GM19023 (cell line): ENCODE measurements around the gene COLEC12.

Experiments used
- ATAC-seq: cut with Tn5 transposase; IDR thresholded peaks from one replicate; pipeline ENCODE4 v1.9.1; 2021; ENCODE audit warnings: mild to moderate bottlenecking, moderate library complexity; ENCODE audit not compliant: unreplicated experiment

The COLEC12 gene

GRCh38 chr18:448116-448790 lies 52.2 kb downstream of the COLEC12 start:
- no peak for ATAC-seq

- ATAC-seq, result no peak
These were observed 53.5 kb downstream of the COLEC12 start for GRCh38 chr18:446941-447560.

- no peak for ATAC-seq
These were observed 55.4 kb downstream of the COLEC12 start for GRCh38 chr18:445055-445454.

- no peak for ATAC-seq
These were observed 61.9 kb downstream of the COLEC12 start for GRCh38 chr18:438571-438970.

GRCh38 chr18:435940-436339 lies 64.6 kb downstream of the COLEC12 start:
- no peak for ATAC-seq

- ATAC-seq, result no peak
These were observed 66.1 kb downstream of the COLEC12 start for GRCh38 chr18:434410-434809.

- no peak for ATAC-seq
These were observed 66.5 kb downstream of the COLEC12 start for GRCh38 chr18:433960-434359.

- ATAC-seq, result no peak
These were observed 67.2 kb downstream of the COLEC12 start for GRCh38 chr18:433298-433697.

- no peak for ATAC-seq
These were observed 67.7 kb downstream of the COLEC12 start for GRCh38 chr18:432791-433190.

- no peak for ATAC-seq
These were observed 71.5 kb downstream of the COLEC12 start for GRCh38 chr18:429030-429429.

GRCh38 chr18:427005-427404 lies 73.5 kb downstream of the COLEC12 start:
- ATAC-seq, result no peak

- ATAC-seq, result no peak
These were observed 75.3 kb downstream of the COLEC12 start for GRCh38 chr18:425106-425745.

- ATAC-seq, result no peak
These were observed 75.8 kb downstream of the COLEC12 start for GRCh38 chr18:424668-425067.

- no peak for ATAC-seq
These were observed 76.3 kb downstream of the COLEC12 start for GRCh38 chr18:424071-424661.

- ATAC-seq, result no peak
These were observed 77.5 kb downstream of the COLEC12 start for GRCh38 chr18:422966-423365.

- ATAC-seq, result no peak
These were observed 79.0 kb downstream of the COLEC12 start for GRCh38 chr18:421247-422155.

GRCh38 chr18:420661-421246 lies 79.7 kb downstream of the COLEC12 start:
- no peak for ATAC-seq

GRCh38 chr18:419541-420175 lies 80.8 kb downstream of the COLEC12 start:
- ATAC-seq, result no peak

- no peak for ATAC-seq
These were observed 83.0 kb downstream of the COLEC12 start for GRCh38 chr18:417495-417894.

GRCh38 chr18:416930-417329 lies 83.6 kb downstream of the COLEC12 start:
- ATAC-seq, result no peak
